GM21529 (cell line): ENCODE data around the gene GPRC5B.

Experiments used
- ATAC-seq: cut with Tn5 transposase; IDR thresholded peaks from one replicate; pipeline ENCODE4 v1.9.1; 2021; ENCODE audit not compliant: unreplicated experiment

The GPRC5B gene

GRCh38 chr16:19822533-19822932, 62.1 kb downstream of the GPRC5B start:
- ATAC-seq = no peak

- no peak for ATAC-seq
These were observed 66.8 kb downstream of the GPRC5B start for GRCh38 chr16:19817875-19818274.

- no peak for ATAC-seq
These were observed 67.5 kb downstream of the GPRC5B start for GRCh38 chr16:19817122-19817521.

GRCh38 chr16:19815418-19815817, 69.2 kb downstream of the GPRC5B start:
- ATAC-seq = no peak

GRCh38 chr16:19812986-19813385, 71.7 kb downstream of the GPRC5B start:
- no peak for ATAC-seq

DNA sequence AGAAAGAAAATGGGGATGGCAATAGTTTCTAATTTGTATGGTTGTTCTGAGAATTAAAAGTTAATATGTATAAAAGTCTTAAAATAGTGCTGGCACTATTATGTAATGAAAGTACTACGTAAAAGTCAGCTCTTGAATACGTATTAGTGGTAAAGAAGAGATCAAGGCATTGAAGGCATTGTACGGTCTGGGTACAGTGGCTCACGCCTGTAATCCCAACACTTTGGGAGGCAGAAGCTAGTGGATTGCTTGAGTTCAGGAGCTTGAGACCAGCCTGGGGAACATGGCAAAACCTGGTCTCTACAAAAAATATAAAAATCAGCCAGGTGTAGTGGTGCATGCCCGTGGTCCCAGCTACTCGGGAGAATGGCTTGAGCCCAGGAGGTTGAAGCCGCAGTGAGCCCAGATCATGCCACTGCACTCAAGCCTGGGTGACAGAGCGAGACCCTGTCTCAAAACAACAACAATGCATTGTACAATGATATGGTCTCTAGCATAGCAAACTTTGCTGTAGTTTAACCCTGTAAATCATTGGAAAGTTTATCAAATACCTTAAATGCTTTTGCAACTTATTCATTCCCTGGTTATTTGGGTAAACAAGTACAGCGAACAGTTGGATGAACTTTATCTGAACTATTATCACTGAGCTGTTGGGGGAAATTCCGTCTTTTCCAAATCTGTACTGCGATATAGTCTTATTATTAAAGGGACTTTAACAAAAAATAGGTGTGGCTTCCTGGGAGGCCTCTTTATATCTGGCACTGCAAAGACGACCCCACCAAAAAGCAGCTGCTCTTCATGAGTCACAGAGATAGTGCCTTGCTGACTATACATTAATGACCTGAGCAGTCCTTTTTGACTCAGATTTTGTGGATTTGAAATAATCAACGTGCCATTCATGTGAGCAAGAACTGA, 73.6 kb downstream of the GPRC5B start:
- no peak for ATAC-seq

- ATAC-seq = no peak
These were observed 75.0 kb downstream of the GPRC5B start for GRCh38 chr16:19809693-19810092.

DNA sequence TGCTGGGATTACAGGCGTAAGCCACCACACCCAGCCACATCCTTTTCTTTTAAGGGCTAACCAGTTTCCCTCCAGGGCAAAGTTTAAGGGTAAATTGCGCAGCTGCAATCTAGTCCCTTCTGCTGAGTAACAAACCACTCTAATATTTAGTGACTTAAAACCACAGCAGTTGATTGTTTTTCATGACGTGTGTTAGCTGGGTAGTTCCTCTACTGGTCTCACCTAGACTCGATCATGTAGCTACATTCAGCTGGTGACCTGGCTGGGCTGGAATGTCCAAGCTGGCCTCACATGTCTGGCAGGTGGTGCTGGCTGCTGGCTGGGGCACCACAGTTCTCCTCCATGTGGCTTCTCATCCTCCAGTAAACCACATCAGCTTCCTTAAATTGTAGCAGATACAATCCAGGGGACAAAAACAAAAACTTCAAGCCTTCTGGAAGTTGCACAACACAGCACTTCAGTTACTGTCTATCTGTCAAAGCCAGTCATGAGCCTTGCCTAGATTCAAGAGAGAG, 75.5 kb downstream of the GPRC5B start:
- ATAC-seq = no peak

GRCh38 chr16:19808061-19808641, 76.5 kb downstream of the GPRC5B start:
- peak; percentile 56 for ATAC-seq
